Glutamatergic neuron (in vitro differentiated cells): Measurements from ENCODE around the gene PLXNA2. TPM values are rescaled to one million over a fixed set of nuclear protein-coding genes. Genes with fewer than 3 reads are reported as not detected.

ENCODE experiments used
- DNase-seq: peaks from one replicate; pipeline ENCODE4 v3.0.0; 2022
- H3K27ac Mint-ChIP-seq: one replicate; pipeline ENCODE4 v1.8.0; 2020; ENCODE audit warnings: mild to moderate bottlenecking, mixed read lengths, inconsistent platforms; ENCODE audit not compliant: unreplicated experiment
- H3K27me3 Mint-ChIP-seq: one replicate; pipeline ENCODE4 v1.8.0; 2020; ENCODE audit warnings: mild to moderate bottlenecking, moderate library complexity, mixed read lengths, inconsistent platforms; ENCODE audit not compliant: unreplicated experiment
- H3K36me3 Mint-ChIP-seq: one replicate; pipeline ENCODE4 v1.8.0; 2020; ENCODE audit warnings: mild to moderate bottlenecking, mixed read lengths, inconsistent platforms; ENCODE audit not compliant: unreplicated experiment
- H3K4me1 Mint-ChIP-seq: one replicate; pipeline ENCODE4 v1.8.0; 2020; ENCODE audit warnings: mild to moderate bottlenecking, low read depth, mixed read lengths, inconsistent platforms; ENCODE audit not compliant: unreplicated experiment
- H3K4me3 Mint-ChIP-seq: one replicate; pipeline ENCODE4 v1.8.0; 2020; ENCODE audit warnings: mild to moderate bottlenecking, mixed read lengths, inconsistent platforms; ENCODE audit not compliant: unreplicated experiment
- H3K9me3 Mint-ChIP-seq: one replicate; pipeline ENCODE4 v1.8.0; 2020; ENCODE audit warnings: mild to moderate bottlenecking, moderate library complexity, mixed read lengths, inconsistent platforms; ENCODE audit not compliant: unreplicated experiment
- CTCF ChIP-seq: fragments of 200-600 bp; sonication (generic); IDR thresholded peaks from one replicate; pipeline ENCODE4 v1.5.0; 2021; ENCODE audit not compliant: partially characterized antibody, unreplicated experiment
- total RNA-seq: library from RNA; stranded (reverse); fragmentation: NEBNext Ultra II Directional; extraction: Animal tissue kit (Norgen Biotek cat#: 25700); gene quantifications from one replicate; pipeline ENCODE4 v1.2.1, GENCODE V29; 2021; ENCODE audit not compliant: unreplicated experiment

Gene PLXNA2
- total RNA-seq, 1 donor from 2014 or later, result 66.0 TPM

DNA sequence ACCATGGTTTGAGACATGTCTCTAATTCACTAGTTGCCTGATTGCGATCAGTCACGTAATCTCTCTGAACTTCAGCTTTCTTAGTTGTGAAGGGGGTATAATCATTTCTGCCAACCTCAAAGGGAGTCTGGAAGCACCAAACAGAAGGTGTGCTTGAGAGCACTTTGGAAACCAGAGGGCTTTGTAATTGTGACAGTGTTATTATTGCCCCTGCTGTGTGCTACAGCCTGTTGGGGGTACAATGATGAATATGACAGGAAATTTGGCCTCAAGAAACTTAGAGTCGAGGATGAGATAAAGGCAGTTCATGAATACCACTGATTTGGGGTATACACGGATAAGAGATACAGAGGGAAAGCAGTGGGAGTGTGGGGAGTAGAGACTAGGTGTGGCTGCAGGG, 183.1 kb downstream of the PLXNA2 start:
- Mint-ChIP-seq H3K4me3 (no peak overlapping the region), H3K4me1 (peaks cover 2% of the 10 kb centered on the region), H3K36me3 (no peaks in the 10 kb centered on the region), H3K27ac (no peak overlapping the region), H3K27me3 (peaks cover 2% of the 10 kb centered on the region), H3K9me3 (peaks cover 2% of the 10 kb centered on the region)
- no peak for DNase-seq
- TF ChIP-seq CTCF, result no peak

DNA sequence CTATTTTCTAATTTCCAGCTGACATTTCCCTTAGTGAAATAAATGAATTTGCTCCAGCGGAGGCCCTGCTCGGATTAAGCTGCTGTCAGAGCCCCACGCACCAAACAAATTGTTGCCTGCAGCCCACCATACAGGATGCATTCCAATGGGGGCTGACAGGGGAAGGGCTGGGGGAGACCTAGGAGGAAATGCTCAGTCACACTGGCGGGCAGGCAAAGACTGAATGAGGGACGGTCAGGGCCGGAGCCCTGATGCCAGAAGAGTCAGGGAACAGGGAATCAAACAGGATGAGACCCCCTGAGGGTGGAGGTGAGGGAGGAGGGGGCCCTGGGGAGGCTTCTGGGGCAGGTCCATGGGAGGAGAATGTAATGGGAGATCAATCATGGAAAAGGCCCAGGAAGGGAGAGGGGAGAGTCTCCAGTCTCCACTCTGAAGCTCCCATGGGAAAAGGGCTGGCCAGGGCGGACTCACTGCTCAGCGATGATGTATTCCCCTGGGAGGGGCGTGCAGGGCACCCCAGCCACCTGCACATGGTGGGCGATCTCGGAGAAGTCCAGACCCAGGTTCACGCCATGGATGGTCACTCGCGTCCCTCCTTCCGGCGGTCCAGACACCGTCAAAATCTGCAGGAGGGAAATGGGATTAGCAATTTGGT, 183.8 kb downstream of the PLXNA2 start:
- no peak for DNase-seq
- Mint-ChIP-seq H3K36me3 (no peaks in the 10 kb centered on the region), H3K27ac (no peak overlapping the region), H3K9me3 (peaks cover 2% of the 10 kb centered on the region), H3K4me3 (no peak overlapping the region), H3K4me1 (peaks cover 2% of the 10 kb centered on the region), H3K27me3 (peaks cover 4% of the 10 kb centered on the region)
- TF ChIP-seq CTCF, result no peak

GRCh38 chr1:208059409-208060001, 184.7 kb downstream of the PLXNA2 start:
- Mint-ChIP-seq H3K27ac (no peak overlapping the region), H3K9me3 (peaks cover 2% of the 10 kb centered on the region), H3K27me3 (peaks cover 4% of the 10 kb centered on the region), H3K4me1 (peaks cover 2% of the 10 kb centered on the region), H3K36me3 (no peaks in the 10 kb centered on the region), H3K4me3 (no peak overlapping the region)
- DNase-seq, result no peak
- TF ChIP-seq CTCF, result no peak

DNA sequence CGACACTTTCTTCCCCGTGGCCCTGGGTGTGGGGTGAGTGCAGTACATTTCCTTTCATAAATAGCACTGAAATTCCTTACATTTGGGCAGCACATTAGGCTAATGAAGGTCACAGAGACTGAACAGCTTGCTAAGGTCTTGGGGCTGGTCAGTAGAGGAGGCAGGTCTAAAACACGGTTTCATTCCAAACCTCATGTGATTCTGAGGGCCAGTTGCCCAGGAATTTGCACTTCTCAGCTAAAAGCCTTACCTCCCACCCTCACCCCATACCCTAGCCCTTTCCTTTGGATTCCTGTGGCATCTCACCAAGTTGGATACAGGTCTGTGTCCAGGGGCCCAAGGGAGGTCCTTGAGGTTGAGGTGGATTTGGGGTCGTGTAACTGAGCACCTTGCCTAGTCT, 185.4 kb downstream of the PLXNA2 start:
- Mint-ChIP-seq H3K27ac (no peak overlapping the region), H3K4me1 (peaks cover 2% of the 10 kb centered on the region), H3K4me3 (no peak overlapping the region), H3K27me3 (peaks cover 4% of the 10 kb centered on the region), H3K36me3 (no peaks in the 10 kb centered on the region), H3K9me3 (peaks cover 2% of the 10 kb centered on the region)
- TF ChIP-seq CTCF, result no peak
- no peak for DNase-seq

GRCh38 chr1:208058267-208058666, 185.9 kb downstream of the PLXNA2 start:
- no peak for TF ChIP-seq CTCF
- Mint-ChIP-seq H3K4me3 (no peak overlapping the region), H3K27ac (no peak overlapping the region), H3K9me3 (peaks cover 2% of the 10 kb centered on the region), H3K27me3 (peaks cover 4% of the 10 kb centered on the region), H3K36me3 (no peaks in the 10 kb centered on the region), H3K4me1 (peaks cover 2% of the 10 kb centered on the region)
- no peak for DNase-seq
